HG03342 (cell line): ENCODE measurements around the gene GALNT11.
"Not testable (repeated sequence)": the region's sequence is repeated elsewhere in the genome, so short reads cannot be mapped to it uniquely, and the experiment has no call there.

ENCODE experiments used
- ATAC-seq: cut with Tn5 transposase; IDR thresholded peaks from one replicate; pipeline ENCODE4 v1.9.1; 2021; ENCODE audit warnings: mild to moderate bottlenecking, moderate library complexity; ENCODE audit not compliant: unreplicated experiment

Gene GALNT11

DNA sequence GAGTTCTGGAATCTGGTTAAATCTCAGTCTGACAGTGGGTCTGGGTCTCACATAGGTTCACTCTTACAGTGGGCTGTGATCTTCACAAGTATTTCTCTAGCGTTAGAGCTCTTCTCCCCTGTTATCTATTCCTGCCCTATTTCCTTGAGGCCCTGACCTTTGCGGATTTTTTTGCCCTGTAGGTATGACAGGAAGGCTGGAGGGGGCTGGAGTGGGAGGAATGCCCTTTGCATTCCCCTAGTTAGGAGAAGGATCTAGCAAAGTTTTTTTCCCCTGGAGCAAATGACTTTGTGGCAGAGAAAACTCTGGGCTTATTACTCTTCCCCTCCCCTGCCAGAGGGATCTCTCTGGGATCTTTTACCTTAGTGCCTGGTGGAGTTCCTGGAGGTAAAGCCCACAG lies 49.2 kb downstream of the GALNT11 start:
- ATAC-seq = no peak

DNA sequence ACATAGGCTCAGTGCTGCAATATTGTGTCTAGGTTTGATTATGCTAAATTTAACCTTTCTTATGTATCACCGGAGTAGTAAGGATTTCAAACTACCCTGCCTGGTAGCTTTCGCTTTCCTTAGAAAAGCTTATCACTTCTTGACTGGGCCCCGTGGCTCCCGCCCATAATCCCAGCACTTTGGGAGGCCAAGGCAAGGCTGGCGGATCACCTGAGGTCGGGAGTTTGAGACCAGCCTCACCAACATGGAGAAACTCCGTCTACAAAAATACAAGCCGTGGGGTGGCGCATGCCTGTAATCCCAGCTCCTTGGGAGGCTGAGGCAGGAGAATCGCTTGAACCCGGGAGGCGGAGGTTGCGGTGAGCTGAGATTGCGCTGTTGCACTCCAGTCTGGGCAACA lies 49.9 kb downstream of the GALNT11 start:
- ATAC-seq = not testable (repeated sequence)

DNA sequence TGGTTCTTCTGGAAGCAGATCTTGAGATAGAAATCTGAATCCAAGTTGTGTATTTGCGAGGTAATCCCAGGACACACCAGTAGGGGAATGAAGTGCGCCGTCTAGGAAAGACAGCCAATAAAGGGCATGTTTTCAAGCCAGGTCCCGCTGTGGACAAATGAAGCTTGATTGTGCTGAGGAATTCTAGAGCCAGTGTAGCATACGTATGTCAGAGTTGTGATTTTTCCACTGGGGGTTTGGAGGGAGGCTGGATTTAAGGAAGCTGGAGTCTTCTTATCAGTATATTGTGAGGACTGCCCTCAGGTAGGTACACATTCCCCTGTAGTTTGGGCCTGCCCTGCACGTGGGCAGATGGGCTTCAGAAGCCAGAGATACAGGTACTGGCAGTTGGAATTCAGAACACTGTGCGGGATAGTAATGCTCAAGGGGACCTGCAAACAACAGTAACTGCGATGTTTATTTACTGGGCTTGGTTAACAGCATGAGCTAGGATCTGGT lies 50.9 kb downstream of the GALNT11 start:
- ATAC-seq = no peak

DNA sequence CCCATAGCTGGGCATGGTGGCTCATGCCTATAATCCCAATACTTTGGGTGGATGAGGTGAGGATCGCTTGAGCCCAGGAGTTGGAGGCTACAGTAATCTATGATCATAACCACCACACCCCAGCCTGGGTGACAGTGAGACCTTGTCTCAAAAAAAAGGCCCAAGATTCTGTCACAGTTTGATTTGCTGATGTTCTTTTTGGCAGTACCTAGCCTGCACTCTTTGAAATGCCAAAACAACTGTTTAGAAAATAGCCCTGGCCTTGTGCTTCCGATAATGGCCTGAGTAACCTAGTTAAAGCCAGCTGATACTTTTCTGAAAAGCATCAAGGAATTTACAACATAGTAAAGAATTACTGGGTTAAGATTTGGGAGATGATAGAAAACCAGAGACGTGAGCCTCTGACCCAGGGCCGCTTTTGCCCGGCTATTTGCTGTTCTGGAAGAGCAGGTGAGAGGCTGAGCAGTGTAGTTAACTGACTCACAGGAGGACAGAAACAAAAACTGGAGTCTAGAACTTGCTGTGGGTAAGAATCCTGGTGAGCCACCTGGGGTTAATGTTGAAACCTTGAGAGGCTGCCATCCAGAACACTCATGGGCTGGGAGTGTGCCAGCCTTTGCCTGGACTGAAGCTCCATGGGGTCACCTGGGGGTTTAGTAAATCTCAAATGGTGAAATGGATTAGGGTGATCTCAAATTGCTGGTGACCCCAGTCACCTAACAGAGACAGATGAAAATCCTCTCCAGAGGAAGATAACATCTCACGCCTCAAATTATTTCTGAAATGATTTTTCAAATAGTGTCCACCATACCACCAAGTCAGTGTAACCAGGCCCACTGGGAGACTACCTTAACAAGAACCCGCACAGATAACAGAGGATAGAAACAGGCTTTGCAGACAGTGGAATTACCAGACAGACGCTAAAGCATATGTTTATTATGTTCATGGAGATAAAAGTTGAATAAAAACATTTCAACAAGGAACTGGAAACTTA lies 51.8 kb downstream of the GALNT11 start:
- no peak for ATAC-seq

DNA sequence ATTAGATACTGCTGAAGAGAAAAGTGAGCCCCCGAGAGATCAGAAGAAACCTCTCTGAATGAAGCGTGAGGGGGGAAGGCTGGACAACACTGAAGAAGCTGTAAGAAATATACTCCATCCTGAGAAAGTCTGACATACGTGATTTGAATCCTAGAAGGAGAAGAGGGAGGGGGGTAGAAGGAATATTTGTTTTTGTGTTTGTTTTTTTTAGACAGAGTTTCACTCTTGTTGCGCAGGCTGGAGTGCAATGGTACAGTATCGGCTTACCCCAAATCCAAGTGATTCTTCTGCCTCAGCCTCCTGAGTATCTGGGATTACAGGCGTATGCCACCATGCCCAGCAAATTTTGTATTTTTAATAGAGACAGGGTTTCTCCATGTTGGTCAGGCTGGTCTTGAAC lies 52.6 kb downstream of the GALNT11 start:
- ATAC-seq = no peak

DNA sequence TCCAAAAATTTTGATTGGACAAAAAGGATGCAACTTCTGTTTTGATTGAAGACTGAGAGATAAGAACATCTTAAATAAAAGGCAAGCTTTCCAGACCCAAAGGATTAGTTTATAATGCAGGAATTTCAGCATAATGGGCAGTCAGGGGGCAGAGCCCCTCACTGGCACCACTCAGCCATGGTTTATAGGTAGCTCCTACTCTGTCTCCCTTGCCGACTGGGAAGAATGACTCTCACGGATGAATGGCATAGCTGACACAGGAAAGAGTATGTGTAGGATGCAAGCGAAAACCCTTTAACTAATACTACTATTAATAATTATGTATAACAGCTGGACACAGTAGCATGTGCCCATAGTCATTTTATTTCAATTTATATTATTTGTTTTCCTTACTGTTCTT lies 53.3 kb downstream of the GALNT11 start:
- no peak for ATAC-seq

DNA sequence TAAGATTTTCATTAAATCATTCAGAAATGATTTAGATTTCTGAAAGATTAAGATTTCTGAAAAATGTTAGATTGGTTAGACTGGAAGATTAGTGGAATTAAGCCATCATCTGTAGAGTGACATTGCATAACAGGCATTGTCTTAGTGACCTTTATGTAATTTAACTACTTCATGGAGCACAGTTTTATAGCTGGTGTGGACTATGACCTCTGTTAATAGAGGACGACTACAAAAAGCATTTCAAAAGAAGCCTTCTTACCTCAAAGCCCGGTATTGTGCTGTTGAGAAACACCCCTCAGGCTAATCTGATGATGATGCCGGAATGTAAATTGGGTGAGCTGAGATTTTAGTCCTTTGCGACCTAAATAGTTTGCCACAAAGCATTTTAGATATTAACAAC lies 55.6 kb downstream of the GALNT11 start:
- ATAC-seq = no peak

DNA sequence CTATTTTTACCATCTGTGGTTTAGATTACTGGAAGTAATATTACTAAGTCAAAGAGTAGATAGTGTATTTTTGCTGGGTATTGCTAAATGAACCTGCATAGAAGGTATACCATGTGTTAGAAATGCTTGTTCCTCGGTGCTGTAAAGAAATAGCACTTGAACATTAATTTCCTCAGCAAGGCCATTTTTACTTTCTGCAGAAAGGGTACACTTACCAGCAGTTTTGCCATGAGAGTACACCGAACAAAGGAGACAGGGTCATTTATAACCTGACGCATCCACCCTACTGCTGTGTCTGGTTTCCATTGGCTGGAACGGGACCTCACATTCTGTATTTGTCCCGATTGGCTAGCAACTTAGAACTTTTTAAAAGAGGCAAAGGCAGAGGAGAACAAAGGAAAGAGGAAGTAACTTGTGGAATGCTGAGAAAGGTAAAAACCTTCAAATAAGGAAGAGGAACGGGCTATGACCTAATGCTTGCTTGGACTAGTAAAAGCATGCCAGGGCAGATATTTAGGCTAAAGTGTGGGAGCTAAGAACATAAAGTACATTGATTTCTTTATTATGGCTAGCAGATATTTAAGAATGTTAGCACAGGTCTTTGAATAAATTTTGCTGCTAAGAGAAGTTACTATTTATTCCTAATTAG lies 56.7 kb downstream of the GALNT11 start:
- ATAC-seq = not testable (repeated sequence)

DNA sequence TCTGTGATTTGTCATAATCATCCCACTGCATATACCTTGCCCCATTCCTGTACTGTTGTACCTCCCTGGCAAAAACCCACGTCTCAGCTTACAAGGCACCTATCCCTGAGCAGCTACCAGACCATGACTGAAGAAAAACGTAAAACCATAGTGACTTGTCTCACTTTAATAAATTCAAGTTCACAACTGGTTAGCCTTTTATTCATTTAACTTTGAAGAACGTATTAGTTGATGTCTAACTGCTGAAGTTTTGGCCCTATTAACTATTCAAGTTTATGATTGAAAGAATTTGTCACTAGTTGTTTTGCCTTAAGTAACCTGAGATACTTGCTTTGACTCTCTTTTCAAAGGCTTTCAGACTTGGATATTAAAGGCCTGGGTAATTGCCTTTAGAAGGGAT lies 59.7 kb downstream of the GALNT11 start:
- ATAC-seq = no peak

DNA sequence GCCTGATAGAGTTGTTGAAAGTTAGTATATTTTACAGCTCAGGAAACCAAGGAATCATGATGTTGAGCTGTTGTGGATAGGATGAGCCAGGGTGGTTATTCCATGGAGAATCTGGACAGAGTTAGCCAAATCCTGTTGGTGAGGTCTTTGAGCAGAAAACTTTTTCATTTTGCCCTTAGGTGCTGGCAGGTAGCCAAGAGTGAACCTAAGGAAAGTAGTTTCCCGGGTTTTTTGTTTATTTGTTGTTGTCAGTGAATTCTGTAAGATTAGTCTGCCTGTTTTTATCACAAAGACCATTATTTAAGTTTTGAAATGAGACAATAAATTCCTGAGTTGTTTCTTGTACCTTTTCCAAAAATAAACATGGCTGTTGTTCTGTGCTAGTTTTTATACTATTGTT lies 61.0 kb downstream of the GALNT11 start:
- ATAC-seq = no peak

DNA sequence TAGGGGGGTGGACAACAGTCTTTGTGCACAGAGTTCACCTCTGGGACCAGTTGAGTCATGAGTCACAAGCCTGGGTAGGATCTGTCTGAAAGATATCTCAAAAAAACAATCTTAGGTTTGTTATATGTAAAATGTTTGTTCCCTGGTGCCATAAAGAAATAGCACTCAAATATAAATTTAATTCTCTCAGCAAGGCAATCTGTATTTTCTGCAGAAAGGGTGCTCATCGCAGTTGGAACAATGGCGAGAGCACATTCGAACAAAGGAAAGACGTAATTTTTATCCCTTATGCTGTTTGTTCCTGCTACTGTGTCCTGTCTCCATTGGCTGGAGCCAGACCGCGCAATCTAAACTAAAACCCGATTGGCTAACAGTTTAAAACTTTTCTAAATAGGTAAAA lies 63.7 kb downstream of the GALNT11 start:
- ATAC-seq = no peak

DNA sequence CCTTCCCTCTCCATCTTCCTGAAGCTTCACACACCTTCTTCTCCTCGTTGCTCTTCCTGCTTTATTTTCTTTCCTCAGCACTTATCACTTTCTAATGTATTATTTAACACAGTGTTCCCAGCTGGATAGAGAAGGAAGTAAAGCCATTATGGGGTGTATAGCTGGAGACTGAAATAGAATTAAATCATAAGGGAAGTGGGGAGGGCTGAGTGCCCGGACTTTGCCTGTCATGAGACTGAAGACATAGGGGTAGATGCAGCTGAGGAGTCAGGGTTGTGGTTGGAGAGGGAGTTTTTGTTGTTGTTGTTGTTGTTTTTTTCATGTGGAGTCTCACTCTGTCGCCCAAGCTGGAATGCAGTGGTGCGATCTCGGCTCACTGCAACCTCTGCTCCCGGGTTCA lies 65.3 kb downstream of the GALNT11 start:
- ATAC-seq = no peak

DNA sequence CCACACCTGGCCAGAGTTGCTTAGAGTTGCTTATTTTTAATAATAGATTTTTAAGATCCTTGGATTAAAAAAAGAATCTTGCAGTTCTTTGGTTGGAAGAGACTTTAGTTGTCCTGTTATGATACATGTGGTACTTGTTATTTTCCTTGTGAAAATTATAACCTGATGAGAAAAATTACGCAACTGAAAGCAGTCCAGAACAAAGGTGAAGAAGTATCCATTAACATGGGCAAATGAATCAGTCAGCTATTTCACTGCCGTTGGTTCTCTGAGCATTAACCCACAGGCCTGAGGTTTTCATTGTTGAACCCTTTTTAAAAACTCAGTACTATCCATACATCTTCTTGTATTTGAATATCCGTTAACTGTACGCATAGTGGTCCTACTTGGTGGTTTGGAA lies 68.2 kb downstream of the GALNT11 start:
- ATAC-seq = no peak

DNA sequence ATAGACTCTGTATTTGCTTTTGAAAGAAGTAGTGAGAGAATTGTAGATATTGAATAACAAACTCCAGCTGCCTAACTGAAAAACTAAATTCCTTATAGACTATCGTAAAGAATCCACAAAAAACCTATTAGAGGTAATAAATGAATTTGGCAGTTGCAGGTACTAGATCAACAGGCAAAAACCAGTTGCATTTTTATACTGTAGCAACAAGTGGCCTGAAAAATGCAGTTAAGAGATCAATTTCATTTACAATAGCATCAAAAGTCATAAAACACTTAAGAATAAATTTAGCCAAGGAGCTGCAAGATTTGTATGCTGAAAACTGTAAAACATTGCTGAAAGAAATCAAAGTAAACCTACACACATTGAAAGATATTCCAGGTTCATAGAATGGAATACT lies 70.3 kb downstream of the GALNT11 start:
- ATAC-seq = no peak

DNA sequence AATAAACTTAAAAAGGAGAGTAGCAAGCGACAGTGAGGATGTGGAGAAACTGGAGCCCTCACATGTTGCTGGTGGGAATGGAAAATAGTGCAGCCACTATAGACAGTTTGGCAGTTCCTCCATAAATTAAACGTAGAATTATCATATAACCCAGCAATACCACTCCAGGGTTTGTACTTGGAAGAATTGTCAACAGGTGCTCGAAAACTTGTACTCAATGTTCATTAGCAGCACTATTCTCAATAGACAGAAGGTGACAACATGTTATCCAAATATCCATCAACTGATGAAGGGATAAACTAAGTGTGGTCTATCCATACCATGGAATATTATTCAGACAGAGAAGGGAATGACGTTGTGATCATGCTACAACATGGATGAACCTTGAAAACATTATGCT lies 71.9 kb downstream of the GALNT11 start:
- no peak for ATAC-seq

DNA sequence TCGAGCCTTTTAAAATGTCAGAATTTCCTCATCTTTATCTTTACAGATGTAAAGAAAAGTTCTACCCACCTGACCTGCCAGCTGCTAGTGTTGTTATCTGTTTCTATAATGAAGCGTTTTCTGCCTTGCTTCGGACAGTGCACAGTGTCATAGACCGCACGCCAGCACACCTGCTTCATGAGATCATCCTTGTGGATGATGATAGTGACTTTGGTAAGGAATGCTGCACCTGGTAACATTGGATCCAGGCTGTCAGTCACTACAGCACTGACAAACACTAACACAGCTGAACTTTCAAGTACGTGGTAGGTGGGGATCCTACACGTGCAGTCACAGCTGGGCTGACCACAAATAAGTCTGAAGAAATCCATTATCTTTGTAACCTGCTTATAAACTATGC lies 77.6 kb downstream of the GALNT11 start:
- no peak for ATAC-seq

DNA sequence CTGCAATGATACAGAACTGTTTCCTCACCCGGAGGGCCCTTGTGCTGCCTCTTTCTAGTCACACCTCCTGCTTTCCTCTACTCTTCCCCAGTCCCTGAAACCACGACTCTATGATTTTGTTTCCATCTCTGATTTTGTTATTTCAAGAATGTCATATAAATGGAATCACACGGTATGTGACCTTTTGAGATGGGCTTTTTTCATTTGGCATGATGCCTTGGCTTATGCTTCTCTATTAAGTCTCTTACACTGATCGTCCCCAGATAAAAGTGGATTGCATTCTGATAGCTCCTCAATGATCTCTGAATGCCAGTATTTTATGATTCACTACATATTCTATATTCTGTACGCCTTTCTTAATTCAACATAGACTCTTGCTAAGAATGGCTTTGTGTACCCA lies 78.2 kb downstream of the GALNT11 start:
- no peak for ATAC-seq

DNA sequence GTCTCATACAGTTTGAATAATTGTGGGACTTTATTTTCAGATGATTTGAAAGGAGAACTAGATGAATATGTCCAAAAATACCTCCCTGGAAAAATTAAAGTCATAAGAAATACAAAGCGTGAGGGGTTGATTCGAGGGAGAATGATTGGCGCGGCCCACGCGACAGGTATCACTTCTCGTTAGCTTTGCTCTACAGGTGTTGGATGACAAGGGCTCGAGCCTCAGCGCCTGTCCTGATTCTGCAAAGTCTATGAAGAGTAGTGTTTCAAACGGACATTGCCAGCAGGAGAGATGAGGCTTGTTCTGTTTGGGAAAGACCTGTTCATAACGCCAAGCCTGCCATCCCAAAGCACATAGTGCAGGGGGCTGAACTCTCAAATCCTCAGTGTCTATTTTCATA lies 79.7 kb downstream of the GALNT11 start:
- no peak for ATAC-seq

DNA sequence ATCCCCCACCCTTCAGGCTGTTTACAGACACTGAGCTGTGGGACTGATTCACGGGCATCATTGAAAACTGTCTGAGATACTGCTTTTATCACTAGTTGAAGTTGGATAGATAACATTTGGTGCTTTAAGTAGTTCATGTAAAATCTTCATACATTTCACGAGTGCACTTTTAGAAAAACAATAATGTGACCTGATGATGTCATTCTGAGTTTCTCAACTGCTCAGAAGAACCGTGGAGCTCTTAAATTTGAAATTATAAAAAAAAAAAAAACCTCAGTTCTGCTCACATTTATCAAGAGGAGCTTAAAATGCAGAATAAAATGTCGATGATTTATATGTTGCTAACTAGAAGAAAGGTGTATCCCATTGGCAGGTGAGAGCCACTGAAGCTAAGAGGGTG lies 81.5 kb downstream of the GALNT11 start:
- no peak for ATAC-seq

DNA sequence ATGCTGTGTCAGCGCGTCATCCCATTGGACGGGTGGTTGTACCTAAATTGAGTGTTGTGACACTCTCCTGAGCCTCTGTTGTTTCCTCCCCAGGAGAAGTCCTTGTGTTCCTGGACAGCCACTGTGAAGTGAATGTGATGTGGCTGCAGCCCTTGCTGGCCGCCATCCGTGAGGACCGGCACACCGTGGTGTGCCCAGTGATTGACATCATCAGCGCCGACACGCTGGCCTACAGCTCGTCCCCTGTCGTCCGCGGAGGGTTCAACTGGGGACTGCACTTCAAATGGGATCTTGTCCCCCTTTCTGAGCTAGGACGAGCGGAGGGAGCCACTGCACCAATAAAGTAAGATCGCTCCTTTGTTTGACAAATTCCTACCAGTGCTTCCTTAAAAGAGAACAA lies 82.5 kb downstream of the GALNT11 start:
- no peak for ATAC-seq

DNA sequence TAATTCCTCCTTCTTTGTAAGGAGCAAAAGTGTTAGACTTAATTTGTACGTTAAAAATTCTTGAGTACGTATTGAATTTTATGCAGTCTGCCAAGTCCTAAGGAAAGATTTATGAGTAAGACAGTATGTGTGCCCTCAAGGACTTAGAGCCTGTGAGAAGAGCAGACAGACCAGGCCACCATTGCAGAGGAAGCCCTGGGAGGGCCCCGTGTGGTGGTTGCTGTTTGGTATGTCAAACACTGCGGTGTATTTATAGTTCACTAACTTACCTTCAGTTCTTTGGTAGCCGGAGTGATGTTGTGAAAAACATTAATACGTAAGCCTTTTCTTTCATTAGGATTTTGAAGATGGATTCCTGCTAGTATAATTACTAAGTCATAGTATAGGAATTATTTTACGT lies 82.9 kb downstream of the GALNT11 start:
- no peak for ATAC-seq

DNA sequence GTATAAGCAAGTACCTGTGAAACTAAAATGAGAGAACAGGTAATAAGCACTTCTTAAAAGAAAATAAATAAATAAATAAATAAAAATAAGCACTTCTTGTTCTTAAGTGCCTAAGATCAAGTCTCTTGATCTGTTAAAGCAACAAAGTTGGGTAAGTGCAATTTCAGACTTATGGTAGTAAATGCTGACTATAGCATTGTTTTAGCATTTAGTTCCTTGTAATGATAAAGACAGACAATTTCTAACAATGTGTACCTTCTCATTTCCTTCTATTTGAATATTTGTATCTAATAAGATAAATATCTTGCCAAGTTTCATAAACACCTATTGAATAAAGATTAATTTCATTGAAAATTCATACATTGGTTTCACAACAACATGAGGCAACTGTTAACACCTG lies 87.4 kb downstream of the GALNT11 start:
- no peak for ATAC-seq
